ENCODE measurements around the gene PACSIN3. TPM values are rescaled to one million over a fixed set of nuclear protein-coding genes. Genes with fewer than 3 reads are reported as not detected.

The PACSIN3 gene
- total and polyA plus RNA-seq, 2 of the 13 experiments (the other 11 are each of a cell fraction or from before 2014, with no cell fraction given) = 47.9 to 93.3 TPM

GRCh38 chr11:47213950-47214565 is 27.8 kb upstream of the PACSIN3 start (continued):
- TF ChIP-seq, protein P1, sequence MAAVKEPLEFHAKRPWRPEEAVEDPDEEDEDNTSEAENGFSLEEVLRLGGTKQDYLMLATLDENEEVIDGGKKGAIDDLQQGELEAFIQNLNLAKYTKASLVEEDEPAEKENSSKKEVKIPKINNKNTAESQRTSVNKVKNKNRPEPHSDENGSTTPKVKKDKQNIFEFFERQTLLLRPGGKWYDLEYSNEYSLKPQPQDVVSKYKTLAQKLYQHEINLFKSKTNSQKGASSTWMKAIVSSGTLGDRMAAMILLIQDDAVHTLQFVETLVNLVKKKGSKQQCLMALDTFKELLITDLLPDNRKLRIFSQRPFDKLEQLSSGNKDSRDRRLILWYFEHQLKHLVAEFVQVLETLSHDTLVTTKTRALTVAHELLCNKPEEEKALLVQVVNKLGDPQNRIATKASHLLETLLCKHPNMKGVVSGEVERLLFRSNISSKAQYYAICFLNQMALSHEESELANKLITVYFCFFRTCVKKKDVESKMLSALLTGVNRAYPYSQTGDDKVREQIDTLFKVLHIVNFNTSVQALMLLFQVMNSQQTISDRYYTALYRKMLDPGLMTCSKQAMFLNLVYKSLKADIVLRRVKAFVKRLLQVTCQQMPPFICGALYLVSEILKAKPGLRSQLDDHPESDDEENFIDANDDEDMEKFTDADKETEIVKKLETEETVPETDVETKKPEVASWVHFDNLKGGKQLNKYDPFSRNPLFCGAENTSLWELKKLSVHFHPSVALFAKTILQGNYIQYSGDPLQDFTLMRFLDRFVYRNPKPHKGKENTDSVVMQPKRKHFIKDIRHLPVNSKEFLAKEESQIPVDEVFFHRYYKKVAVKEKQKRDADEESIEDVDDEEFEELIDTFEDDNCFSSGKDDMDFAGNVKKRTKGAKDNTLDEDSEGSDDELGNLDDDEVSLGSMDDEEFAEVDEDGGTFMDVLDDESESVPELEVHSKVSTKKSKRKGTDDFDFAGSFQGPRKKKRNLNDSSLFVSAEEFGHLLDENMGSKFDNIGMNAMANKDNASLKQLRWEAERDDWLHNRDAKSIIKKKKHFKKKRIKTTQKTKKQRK (IDR thresholded peaks at IDR 0.05; ENCODE audit: low read length) = no peak
- TF ChIP-seq HNRNPLL (IDR thresholded peaks at IDR 0.05; ENCODE audit: low read depth, low read length, poor library complexity, severe bottlenecking) = peak; percentile 24
- no peak; the same call in 1 of the 2 replicates for TF ChIP-seq ZBTB38 (CRISPR knock-in tag; IDR thresholded peaks at IDR 0.05)
- peak; percentile 64 for TF ChIP-seq RBFOX2 (IDR thresholded peaks at IDR 0.05; ENCODE audit: low read depth, low read length)
- TF ChIP-seq, protein P2, sequence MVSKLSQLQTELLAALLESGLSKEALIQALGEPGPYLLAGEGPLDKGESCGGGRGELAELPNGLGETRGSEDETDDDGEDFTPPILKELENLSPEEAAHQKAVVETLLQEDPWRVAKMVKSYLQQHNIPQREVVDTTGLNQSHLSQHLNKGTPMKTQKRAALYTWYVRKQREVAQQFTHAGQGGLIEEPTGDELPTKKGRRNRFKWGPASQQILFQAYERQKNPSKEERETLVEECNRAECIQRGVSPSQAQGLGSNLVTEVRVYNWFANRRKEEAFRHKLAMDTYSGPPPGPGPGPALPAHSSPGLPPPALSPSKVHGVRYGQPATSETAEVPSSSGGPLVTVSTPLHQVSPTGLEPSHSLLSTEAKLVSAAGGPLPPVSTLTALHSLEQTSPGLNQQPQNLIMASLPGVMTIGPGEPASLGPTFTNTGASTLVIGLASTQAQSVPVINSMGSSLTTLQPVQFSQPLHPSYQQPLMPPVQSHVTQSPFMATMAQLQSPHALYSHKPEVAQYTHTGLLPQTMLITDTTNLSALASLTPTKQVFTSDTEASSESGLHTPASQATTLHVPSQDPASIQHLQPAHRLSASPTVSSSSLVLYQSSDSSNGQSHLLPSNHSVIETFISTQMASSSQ (IDR thresholded peaks at IDR 0.05; ENCODE audit: low read depth) = no peak
- TF ChIP-seq, protein P2 (CRISPR knock-in tag; IDR thresholded peaks at IDR 0.05; ENCODE audit: borderline replicate concordance) = peak; percentile 43; the same call in 1 of the 2 replicates
- 0 out of 4 replicates have a peak, but pooled peaks of 1 of the 2 experiments have one; percentile 12 for TF ChIP-seq REST (IDR thresholded peaks at IDR 0.05; ENCODE audit: borderline replicate concordance in 1 of 2, low read depth in 1 of 2, low read length in 2 of 2)
- TF ChIP-seq, protein P3, sequence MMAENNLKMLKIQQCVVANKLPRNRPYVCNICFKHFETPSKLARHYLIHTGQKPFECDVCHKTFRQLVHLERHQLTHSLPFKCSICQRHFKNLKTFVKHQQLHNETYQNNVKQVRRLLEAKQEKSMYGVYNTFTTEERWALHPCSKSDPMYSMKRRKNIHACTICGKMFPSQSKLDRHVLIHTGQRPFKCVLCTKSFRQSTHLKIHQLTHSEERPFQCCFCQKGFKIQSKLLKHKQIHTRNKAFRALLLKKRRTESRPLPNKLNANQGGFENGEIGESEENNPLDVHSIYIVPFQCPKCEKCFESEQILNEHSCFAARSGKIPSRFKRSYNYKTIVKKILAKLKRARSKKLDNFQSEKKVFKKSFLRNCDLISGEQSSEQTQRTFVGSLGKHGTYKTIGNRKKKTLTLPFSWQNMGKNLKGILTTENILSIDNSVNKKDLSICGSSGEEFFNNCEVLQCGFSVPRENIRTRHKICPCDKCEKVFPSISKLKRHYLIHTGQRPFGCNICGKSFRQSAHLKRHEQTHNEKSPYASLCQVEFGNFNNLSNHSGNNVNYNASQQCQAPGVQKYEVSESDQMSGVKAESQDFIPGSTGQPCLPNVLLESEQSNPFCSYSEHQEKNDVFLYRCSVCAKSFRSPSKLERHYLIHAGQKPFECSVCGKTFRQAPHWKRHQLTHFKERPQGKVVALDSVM (CRISPR knock-in tag; IDR thresholded peaks at IDR 0.05) = peak; percentile 94; the same call in 1 of the 2 replicates
- TF ChIP-seq, protein P4, sequence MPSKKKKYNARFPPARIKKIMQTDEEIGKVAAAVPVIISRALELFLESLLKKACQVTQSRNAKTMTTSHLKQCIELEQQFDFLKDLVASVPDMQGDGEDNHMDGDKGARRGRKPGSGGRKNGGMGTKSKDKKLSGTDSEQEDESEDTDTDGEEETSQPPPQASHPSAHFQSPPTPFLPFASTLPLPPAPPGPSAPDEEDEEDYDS (CRISPR knock-in tag; IDR thresholded peaks at IDR 0.05) = peak; percentile 37; the same call in 1 of the 2 replicates
- peak; percentile 51 for TF ChIP-seq CREB1 (IDR thresholded peaks at IDR 0.05)
- peak; percentile 65; the same call in 1 of the 2 replicates for TF ChIP-seq CREB1 (CRISPR knock-in tag; IDR thresholded peaks at IDR 0.05)
- 0 out of 2 replicates have a peak, but pooled peaks have one; percentile 20 for TF ChIP-seq ZNF746 (CRISPR knock-in tag; IDR thresholded peaks at IDR 0.05)
- TF ChIP-seq ZNF430 (CRISPR knock-in tag; IDR thresholded peaks at IDR 0.05) = no peak
